Tibial nerve (tissue), 3 donors: ENCODE results near the gene DLX2.
A peak's percentile ranks its signal among the peaks of the same experiment; 100 is the strongest.

Experiments
- EP300 ChIP-seq, 2 donors: sonication (generic); formaldehyde crosslinking; IDR thresholded peaks; one replicate each; pipeline ENCODE4 v1.6.1; 2017; ENCODE audit warnings: antibody characterized with exemption in 2 of 2, mild to moderate bottlenecking in 1 of 2
- POLR2A ChIP-seq, 2 donors: fragments of 450-650 bp; IDR thresholded peaks; one replicate each; pipeline ENCODE4 v1.6.1; 2017; ENCODE audit warnings: antibody characterized with exemption in 2 of 2, mild to moderate bottlenecking in 2 of 2, moderate library complexity in 2 of 2

DNA sequence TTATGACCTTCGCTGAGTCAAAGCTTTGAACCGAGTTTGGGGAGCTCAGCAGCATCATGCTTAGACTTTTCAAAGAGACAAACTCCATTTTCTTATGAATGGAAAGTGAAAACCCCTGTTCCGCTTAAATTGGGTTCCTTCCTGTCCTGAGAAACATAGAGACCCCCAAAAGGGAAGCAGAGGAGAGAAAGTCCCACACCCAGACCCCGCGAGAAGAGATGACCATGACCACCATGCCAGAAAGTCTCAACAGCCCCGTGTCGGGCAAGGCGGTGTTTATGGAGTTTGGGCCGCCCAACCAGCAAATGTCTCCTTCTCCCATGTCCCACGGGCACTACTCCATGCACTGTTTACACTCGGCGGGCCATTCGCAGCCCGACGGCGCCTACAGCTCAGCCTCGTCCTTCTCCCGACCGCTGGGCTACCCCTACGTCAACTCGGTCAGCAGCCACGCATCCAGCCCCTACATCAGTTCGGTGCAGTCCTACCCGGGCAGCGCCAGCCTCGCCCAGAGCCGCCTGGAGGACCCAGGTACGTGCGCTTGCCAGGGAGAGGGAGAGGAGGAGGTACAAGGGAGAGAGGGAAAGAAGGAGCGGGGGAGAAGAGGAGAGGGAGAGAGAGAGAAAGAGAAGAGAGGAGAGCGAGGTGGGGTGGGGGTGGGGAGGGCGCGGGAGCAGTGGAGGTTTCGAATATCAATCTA lies 17.1 kb downstream of the DLX2 start, which contains the start of gene DLX1:
- TF ChIP-seq EP300 (IDR thresholded peaks at IDR 0.05) (peak in 1 of 2 donors; percentile 2), POLR2A (IDR thresholded peaks at IDR 0.05) (no peak)
